Neuron (in vitro differentiated cells): ENCODE data around the gene VGLL4.
"Not testable (repeated sequence)": the region's sequence is repeated elsewhere in the genome, so short reads cannot be mapped to it uniquely, and the experiment has no call there.

ENCODE experiments used
- H2AFZ ChIP-seq: one replicate; pipeline ENCODE4 v1.6.1; 2013; ENCODE audit warnings: low read depth, mild to moderate bottlenecking, inconsistent platforms, low read length, moderate library complexity
- H3K27me3 ChIP-seq: one replicate; pipeline ENCODE4 v1.6.1; 2013; ENCODE audit warnings: low read length; ENCODE audit not compliant: insufficient read depth
- H3K36me3 ChIP-seq: one replicate; pipeline ENCODE4 v1.6.1; 2013; ENCODE audit warnings: low read length; ENCODE audit not compliant: insufficient read depth
- H3K4me1 ChIP-seq: one replicate; pipeline ENCODE4 v1.6.1; 2013; ENCODE audit warnings: low read length; ENCODE audit not compliant: insufficient read depth
- H3K4me3 ChIP-seq: 2 replicates; pipeline ENCODE4 v1.5.1; 2013; ENCODE audit warnings: mild to moderate bottlenecking, low read length, moderate library complexity
- H3K9me3 ChIP-seq: one replicate; pipeline ENCODE4 v1.6.1; 2013; ENCODE audit warnings: low read length

The VGLL4 gene

GRCh38 chr3:11536132-11536935 lies 107.4 kb downstream of the VGLL4 start:
- Histone ChIP-seq H3K4me1 (peaks cover 13% of the 10 kb centered on the region), H3K27me3 (no peaks in the 10 kb centered on the region), H3K9me3 (peaks cover 2% of the 10 kb centered on the region), H3K36me3 (no peaks in the 10 kb centered on the region), H3K4me3 (no peak overlapping the region), H2AFZ (no peak overlapping the region)

DNA sequence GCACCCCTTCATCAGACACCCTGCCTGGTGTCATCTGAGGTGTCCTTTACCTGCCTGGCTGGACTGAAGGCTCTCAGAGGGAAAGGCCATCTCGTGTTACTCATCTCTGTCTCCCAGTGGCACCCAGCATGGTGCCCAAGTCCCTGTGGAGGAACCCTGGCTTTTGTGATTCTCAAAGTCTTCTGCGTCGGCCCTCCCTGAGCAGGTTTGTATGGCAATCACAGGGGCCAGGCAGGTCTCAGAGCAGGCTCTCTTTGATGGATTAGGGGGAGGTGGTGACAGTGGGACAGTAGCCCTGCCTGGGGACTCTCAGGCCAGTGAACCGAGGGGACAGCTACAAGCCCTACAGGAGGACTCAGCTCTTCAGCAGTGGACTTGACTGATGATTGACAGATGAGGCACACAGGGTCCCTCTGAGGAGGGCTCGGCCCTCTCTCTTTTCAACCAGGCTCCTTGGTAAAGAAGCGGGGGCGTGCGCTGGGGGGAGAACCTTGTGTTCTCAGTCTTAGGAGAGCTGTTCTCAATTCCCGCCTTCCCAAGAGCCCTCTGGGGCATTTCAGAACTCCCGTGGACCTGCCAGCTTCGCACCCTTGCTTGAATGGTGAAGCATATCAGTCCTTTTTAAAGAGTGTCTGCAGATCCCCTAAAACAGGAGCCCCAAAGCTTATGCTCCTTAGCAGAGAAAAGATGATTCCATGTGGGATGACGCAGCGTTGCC lies 108.3 kb downstream of the VGLL4 start:
- H2AFZ ChIP-seq, result no peak overlapping the region
- peaks cover 2% of the 10 kb centered on the region for H3K9me3 ChIP-seq
- H3K4me3 ChIP-seq, result no peak overlapping the region
- no peaks in the 10 kb centered on the region for H3K36me3 ChIP-seq
- H3K4me1 ChIP-seq, result peaks cover 13% of the 10 kb centered on the region
- no peaks in the 10 kb centered on the region for H3K27me3 ChIP-seq

DNA sequence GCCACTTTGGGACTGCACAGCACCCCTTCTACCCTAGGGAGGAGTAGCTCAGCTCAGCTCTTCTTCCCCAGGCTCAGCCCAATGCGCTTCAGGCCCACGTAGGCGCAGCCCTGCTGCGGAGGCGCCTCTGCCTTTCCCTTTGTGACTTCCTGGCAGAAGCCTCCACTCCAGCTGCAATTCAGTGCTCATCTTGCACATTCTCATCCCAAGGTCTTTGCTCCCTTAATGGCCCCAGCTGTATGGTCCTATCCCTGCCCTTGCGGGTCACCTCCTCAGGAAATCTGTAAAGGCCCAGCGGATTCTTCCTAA lies 109.0 kb downstream of the VGLL4 start:
- peaks cover 2% of the 10 kb centered on the region for H3K9me3 ChIP-seq
- no peak overlapping the region for H2AFZ ChIP-seq
- H3K4me3 ChIP-seq, result no peak overlapping the region
- no peaks in the 10 kb centered on the region for H3K36me3 ChIP-seq
- no peaks in the 10 kb centered on the region for H3K27me3 ChIP-seq
- H3K4me1 ChIP-seq, result peaks cover 16% of the 10 kb centered on the region

- Histone ChIP-seq H3K27me3 (no peaks in the 10 kb centered on the region), H3K9me3 (peaks cover 3% of the 10 kb centered on the region), H2AFZ (no peak overlapping the region), H3K4me1 (peaks cover 17% of the 10 kb centered on the region), H3K4me3 (no peak overlapping the region), H3K36me3 (no peaks in the 10 kb centered on the region)
These were observed 109.5 kb downstream of the VGLL4 start for GRCh38 chr3:11534011-11534792.

DNA sequence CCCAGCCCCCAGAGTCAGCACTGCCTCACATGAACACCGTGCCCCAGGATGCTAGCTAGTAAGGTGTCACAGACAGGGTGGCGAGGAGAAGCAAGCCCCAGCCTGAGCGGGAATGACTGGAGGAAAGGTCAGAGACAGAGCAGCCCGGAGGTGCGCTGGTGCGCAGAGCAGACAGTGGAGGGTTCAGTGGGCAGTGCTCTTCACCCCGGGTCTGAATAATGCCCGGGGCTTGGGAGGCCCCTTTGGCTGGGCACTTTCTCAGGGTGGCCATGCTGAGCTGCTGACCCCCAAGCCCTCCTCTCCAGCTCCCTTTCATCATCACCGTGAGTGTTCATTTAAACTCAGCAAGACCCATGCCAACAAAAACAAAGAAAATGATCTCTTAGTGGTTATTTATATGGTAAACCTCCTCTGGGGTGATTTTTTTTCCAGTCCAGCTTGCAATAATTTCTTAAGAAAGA lies 110.8 kb downstream of the VGLL4 start:
- peaks cover 17% of the 10 kb centered on the region for H3K4me1 ChIP-seq
- H3K4me3 ChIP-seq, result no peak overlapping the region
- peaks cover 3% of the 10 kb centered on the region for H3K9me3 ChIP-seq
- no peak overlapping the region for H2AFZ ChIP-seq
- no peaks in the 10 kb centered on the region for H3K36me3 ChIP-seq
- no peaks in the 10 kb centered on the region for H3K27me3 ChIP-seq

- peaks cover 17% of the 10 kb centered on the region for H3K4me1 ChIP-seq
- no peaks in the 10 kb centered on the region for H3K27me3 ChIP-seq
- no peak overlapping the region for H2AFZ ChIP-seq
- H3K36me3 ChIP-seq, result no peaks in the 10 kb centered on the region
- H3K9me3 ChIP-seq, result peaks cover 3% of the 10 kb centered on the region
- no peak overlapping the region for H3K4me3 ChIP-seq
These were observed 113.5 kb downstream of the VGLL4 start for GRCh38 chr3:11530153-11530721.

DNA sequence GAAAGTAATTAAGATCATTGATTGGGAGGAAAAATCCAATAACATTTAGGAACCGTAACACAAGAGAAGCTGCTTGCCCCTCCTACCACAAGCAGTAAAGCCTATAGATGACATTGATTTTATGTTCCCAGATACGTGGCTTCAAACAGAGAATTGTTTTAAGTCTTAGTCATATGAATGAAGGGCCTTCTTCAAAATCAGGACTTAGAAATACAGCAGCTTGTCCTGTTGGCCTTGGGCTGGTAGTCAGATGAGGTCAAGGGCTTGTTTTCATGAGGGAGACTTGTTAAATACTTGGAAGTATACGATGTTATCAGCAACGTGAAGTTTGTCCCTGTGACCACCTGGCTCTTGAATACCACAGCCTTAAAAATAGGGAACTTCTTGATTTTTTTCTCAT lies 114.4 kb downstream of the VGLL4 start:
- no peak overlapping the region for H2AFZ ChIP-seq
- no peaks in the 10 kb centered on the region for H3K27me3 ChIP-seq
- no peak overlapping the region for H3K4me3 ChIP-seq
- H3K9me3 ChIP-seq, result peaks cover 3% of the 10 kb centered on the region
- H3K36me3 ChIP-seq, result no peaks in the 10 kb centered on the region
- peaks cover 17% of the 10 kb centered on the region for H3K4me1 ChIP-seq

GRCh38 chr3:11526121-11526520 lies 117.6 kb downstream of the VGLL4 start:
- H3K4me1 ChIP-seq, H3K4me3 ChIP-seq, H2AFZ ChIP-seq, H3K36me3 ChIP-seq, H3K9me3 ChIP-seq, H3K27me3 ChIP-seq: not testable (repeated sequence)

GRCh38 chr3:11523572-11524101 lies 120.1 kb downstream of the VGLL4 start:
- H3K4me1 ChIP-seq, result no peaks in the 10 kb centered on the region
- no peak overlapping the region for H3K4me3 ChIP-seq
- H3K36me3 ChIP-seq, result no peaks in the 10 kb centered on the region
- no peak overlapping the region for H2AFZ ChIP-seq
- no peaks in the 10 kb centered on the region for H3K27me3 ChIP-seq
- no peaks in the 10 kb centered on the region for H3K9me3 ChIP-seq

DNA sequence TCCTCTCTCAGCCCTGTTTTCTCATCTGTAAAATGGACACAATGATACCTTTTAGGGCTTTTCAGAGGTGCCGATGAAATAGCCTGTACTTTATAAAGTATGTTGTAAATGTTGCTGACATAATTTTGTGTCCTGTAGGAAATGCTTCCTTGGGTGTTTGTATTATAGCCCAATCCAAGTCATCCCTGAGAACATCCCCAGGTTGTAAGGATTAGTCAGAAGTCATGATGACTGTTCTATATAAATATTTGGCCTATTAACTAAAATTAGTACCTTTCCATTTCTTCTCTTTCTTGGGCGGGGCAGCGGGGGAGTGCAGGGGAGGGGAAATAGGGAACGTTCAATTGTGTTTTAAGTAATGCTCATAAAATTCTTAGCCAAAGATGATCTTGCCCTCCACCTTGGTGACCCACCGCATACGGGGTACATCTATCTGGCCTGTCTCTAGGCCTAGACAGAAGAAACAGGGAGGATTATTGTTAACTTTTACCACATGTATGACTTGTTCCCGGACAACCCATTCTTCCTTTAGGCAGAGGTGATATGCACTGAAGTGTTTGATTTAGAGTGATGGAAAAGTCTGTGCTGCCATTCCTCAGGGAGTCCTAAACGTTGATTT lies 120.7 kb downstream of the VGLL4 start:
- Histone ChIP-seq H3K36me3 (no peaks in the 10 kb centered on the region), H3K9me3 (no peaks in the 10 kb centered on the region), H3K4me1 (no peaks in the 10 kb centered on the region), H3K4me3 (no peak overlapping the region), H3K27me3 (no peaks in the 10 kb centered on the region), H2AFZ (no peak overlapping the region)

- H3K9me3 ChIP-seq, result no peaks in the 10 kb centered on the region
- no peak overlapping the region for H2AFZ ChIP-seq
- H3K27me3 ChIP-seq, result no peaks in the 10 kb centered on the region
- no peaks in the 10 kb centered on the region for H3K36me3 ChIP-seq
- H3K4me1 ChIP-seq, result no peaks in the 10 kb centered on the region
- no peak overlapping the region for H3K4me3 ChIP-seq
These were observed 121.4 kb downstream of the VGLL4 start for GRCh38 chr3:11522398-11522715.

DNA sequence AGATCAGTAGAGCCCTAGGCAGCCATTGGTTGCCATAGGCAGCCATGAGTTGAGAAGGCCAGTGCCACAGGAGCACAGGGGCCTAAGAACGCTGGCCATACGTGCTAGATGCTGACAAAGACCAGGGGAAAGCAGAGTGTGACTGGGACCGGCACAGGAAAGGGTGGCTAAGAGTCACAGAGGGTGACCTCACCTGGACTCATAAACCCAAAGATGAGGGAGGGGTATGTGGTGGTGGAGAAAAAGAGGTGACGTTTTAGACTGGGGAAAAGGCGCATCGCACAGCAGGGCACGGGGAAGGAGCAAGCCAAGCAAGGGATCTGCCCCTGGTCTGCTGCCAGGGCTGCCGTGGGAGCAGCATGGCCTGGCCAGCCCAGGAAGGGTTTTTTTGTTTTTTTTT lies 122.5 kb downstream of the VGLL4 start:
- no peak overlapping the region for H2AFZ ChIP-seq
- no peaks in the 10 kb centered on the region for H3K36me3 ChIP-seq
- H3K27me3 ChIP-seq, result no peaks in the 10 kb centered on the region
- H3K9me3 ChIP-seq, result no peaks in the 10 kb centered on the region
- no peak overlapping the region for H3K4me3 ChIP-seq
- no peaks in the 10 kb centered on the region for H3K4me1 ChIP-seq
